GM12878 (cell line): ENCODE data around the gene SPRR5. TPM values are rescaled to one million over a fixed set of nuclear protein-coding genes. Genes with fewer than 3 reads are reported as not detected.

ENCODE experiments used
- ATAC-seq: fragments of 200-7000 bp; cut with Tn5 transposase; 3 replicates; pipeline ENCODE4 v1.9.1; 2020; ENCODE audit warnings: mild to moderate bottlenecking, moderate library complexity
- BruUV-seq: library from RNA; stranded (reverse); fragments of 400-500 nt; replicated peaks from 2 replicates; lab custom pipeline; 2021; lab: Mats Ljungman, UMichigan
- CTCF ChIA-PET: fragments of 300-600 bp; sonication (Branson Sonifier 250); formaldehyde crosslinking; extraction: SDS; loops from one replicate; lab custom pipeline; 2021; ENCODE audit warnings: inconsistent platforms; lab: Yijun Ruan, JAX
- POLR2A ChIA-PET: fragments of 350-600 bp; formaldehyde crosslinking; extraction: SDS; loops from one replicate; lab custom pipeline; 2021; ENCODE audit warnings: inconsistent platforms; lab: Charles Lee
- RAD21 ChIA-PET: fragments of 300-600 bp; sonication (Branson Sonifier 250); formaldehyde crosslinking; loops from one replicate; lab custom pipeline; 2023; ENCODE audit warnings: antibody characterized with exemption; ENCODE audit not compliant: unreplicated experiment; lab: Charles Lee
- SMC1A ChIA-PET: fragments of 300-600 bp; sonication (Branson Sonifier 250); formaldehyde crosslinking; loops from one replicate; lab custom pipeline; 2023; ENCODE audit not compliant: unreplicated experiment, uncharacterized antibody; lab: Charles Lee
- DNase-seq: peaks from one replicate; pipeline ENCODE4 v3.0.0-alpha.2; 2011; ENCODE audit warnings: low read depth, low spot score
- FAIRE-seq: peaks from 3 replicates; lab custom pipeline; 2011; peaks lifted over from hg19 to GRCh38; lab: Jason Lieb, UNC
- H2AFZ ChIP-seq: 2 replicates; pipeline ENCODE4 v1.6.0; 2011; ENCODE audit warnings: low read depth, low read length, control low read depth; ENCODE audit not compliant: control insufficient read depth
- H3K27ac ChIP-seq: 2 replicates; pipeline ENCODE4 v1.5.1; 2011; ENCODE audit warnings: control low read depth; ENCODE audit not compliant: control insufficient read depth, insufficient read depth
- H3K27me3 ChIP-seq, 2 experiments: replicated peaks in 1 of 2; 2 replicates each; pipeline versions ENCODE4 v1.6.0 to v1.6.1; 2011; ENCODE audit warnings: low read length in 1 of 2; ENCODE audit not compliant: control insufficient read depth in 2 of 2, insufficient read depth in 2 of 2
- H3K36me3 ChIP-seq, 2 experiments: 2 replicates each; pipeline ENCODE4 v1.5.1; 2011; ENCODE audit warnings: low read length in 1 of 2; ENCODE audit not compliant: control insufficient read depth in 2 of 2, insufficient read depth in 2 of 2
- H3K4me1 ChIP-seq: 2 replicates; pipeline ENCODE4 v1.6.1; 2011; ENCODE audit warnings: mild to moderate bottlenecking, low read length, moderate library complexity, mixed read lengths; ENCODE audit not compliant: control insufficient read depth, insufficient read depth
- H3K4me2 ChIP-seq: 2 replicates; pipeline ENCODE4 v1.6.0; 2011; ENCODE audit warnings: control low read depth; ENCODE audit not compliant: control insufficient read depth, insufficient read depth
- H3K4me3 ChIP-seq: fragments of 200-600 bp; sonication (generic); 2 replicates; pipeline ENCODE4 v1.5.1; 2016
- H3K79me2 ChIP-seq: 2 replicates; pipeline ENCODE4 v1.6.0; 2011; ENCODE audit warnings: low read length; ENCODE audit not compliant: control insufficient read depth, insufficient read depth
- H3K9ac ChIP-seq: 2 replicates; pipeline ENCODE4 v1.8.0; 2011; ENCODE audit warnings: low read length, control low read depth, mixed read lengths; ENCODE audit not compliant: control insufficient read depth, insufficient read depth
- H3K9me3 ChIP-seq: replicated peaks from 3 replicates; pipeline ENCODE4 v1.5.1; 2011; ENCODE audit warnings: mild to moderate bottlenecking, low read length; ENCODE audit not compliant: control insufficient read depth, insufficient read depth
- H4K20me1 ChIP-seq: 2 replicates; pipeline ENCODE4 v1.6.0; 2011; ENCODE audit not compliant: control insufficient read depth, insufficient read depth
- CTCF ChIP-seq, 3 experiments: IDR thresholded peaks in 2 of 3; conservative IDR thresholded peaks in 1 of 3; 2 replicates each; pipeline ENCODE4 v1.5.1; 2011; ENCODE audit warnings: low read depth in 3 of 3, low read length in 3 of 3, mild to moderate bottlenecking in 3 of 3, control low read depth in 2 of 3, moderate library complexity in 2 of 3, inconsistent platforms in 1 of 3, mixed read lengths in 1 of 3; ENCODE audit not compliant: control insufficient read depth in 2 of 3, insufficient read depth in 1 of 3; ENCODE audit errors: extremely low read depth in 1 of 3
- PBX3 ChIP-seq: IDR thresholded peaks from 2 replicates; pipeline ENCODE4 v1.6.1; 2011; ENCODE audit warnings: mild to moderate bottlenecking, low read depth, low read length, moderate library complexity; ENCODE audit not compliant: insufficient replicate concordance
- RAD21 ChIP-seq: IDR thresholded peaks from 2 replicates; pipeline ENCODE4 v1.6.1; 2011; ENCODE audit warnings: mild to moderate bottlenecking, low read depth, low read length, moderate library complexity; ENCODE audit not compliant: insufficient read depth
- SMC3 ChIP-seq: IDR thresholded peaks from 2 replicates; pipeline ENCODE4 v1.6.1; 2011; ENCODE audit warnings: low read length, improper control_type of control experiment, borderline replicate concordance
- WGBS: methylation state at CpG from one replicate; pipeline ENCODE4 v1.1.6; 2016; ENCODE audit warnings: low lambda C conversion rate; ENCODE audit not compliant: insufficient replicate concordance, insufficient coverage; ENCODE audit errors: missing lambda C conversion rate; 5-methylcytosine and 5-hydroxymethylcytosine counted together
- in situ Hi-C: fragments of 300-500 bp; cut with MboI; formaldehyde crosslinking; loops from 9 replicates; pipeline ENCODE4 v1.14.3; 2018; ENCODE audit warnings: mixed read lengths
- intact Hi-C: fragments of 100-400 bp; cut with micrococcal nuclease; formaldehyde crosslinking; loops from one replicate; pipeline ENCODE4 v1.14.2; 2022; ENCODE audit not compliant: unreplicated experiment
- polyA plus RNA-seq, 11 experiments: library from polyadenylated mRNA; depleted of rRNA in 4 of 11; unstranded in 6 of 11; stranded (reverse) in 5 of 11; fragments of >200 nt; fragmentation: Nextera tagmentation in 4 of 11; fragmentation: Illumina TruSeq in 1 of 11; extraction: Ambion mirVana in 4 of 11; extraction: Trizol in 1 of 11; gene quantifications; 1 replicate in 1 of 11; 2 replicates in 10 of 11; pipeline versions ENCODE4 v1.2.1 to v1.2.3, GENCODE V29; 2011 to 2016; ENCODE audit warnings: inconsistent platforms in 2 of 11, missing spikeins in 2 of 11, low read depth in 1 of 11
- total RNA-seq, 4 experiments: library from RNA; depleted of rRNA in 3 of 4; stranded (reverse); fragments of >200 nt in 3 of 4; fragmentation: Illumina TruSeq in 1 of 4; extraction: Trizol in 1 of 4; gene quantifications; 2 replicates each; pipeline versions ENCODE4 v1.2.1 to v1.2.3, GENCODE V29; 2013 to 2021

The SPRR5 gene
- total and polyA plus RNA-seq, 10 of the 15 experiments (the other 5 are each of a cell fraction or from before 2014, with no cell fraction given), result not detected

GRCh38 chr1:152960452-152961044 is 13.5 kb downstream of the SPRR5 start:
- RAD21 ChIA-PET, result interaction anchor here (0.8 to 2.1 kb wide), 5 partner anchors 72 to 236 kb away, joined by 3 to 27 read pairs (median 4); no protein-coding TSS in a partner anchor
- no peaks in the 10 kb centered on the region for H4K20me1 ChIP-seq
- BruUV-seq, result no TSS peak
- H3K36me3 ChIP-seq, result no peaks in the 10 kb centered on the region
- in situ Hi-C loops (no loop called here), intact Hi-C loops (loop anchor here (1.0 to 10.0 kb wide), 2 partner anchors 232 to 264 kb away; no protein-coding TSS in a partner anchor)
- H3K9me3 ChIP-seq, result no peaks in the 10 kb centered on the region
- POLR2A ChIA-PET, result no interaction called here
- no peak for TF ChIP-seq PBX3
- TF ChIP-seq SMC3, result peak; percentile 64
- peak; percentile 75 for TF ChIP-seq RAD21
- peak; percentile 43 to 47 (median 44); a peak in 5 of 6 replicates for TF ChIP-seq CTCF (IDR thresholded peaks at IDR 0.05 in 2 of 3, conservative IDR thresholded peaks at IDR 0.05 in 1 of 3; ENCODE audit: control insufficient read depth in 2 of 3, extremely low read depth in 1 of 3, insufficient read depth in 1 of 3, low read depth in 3 of 3, low read length in 3 of 3)
- CTCF ChIA-PET, result interaction anchor here (0.7 to 7.6 kb wide), 13 partner anchors 8 to 317 kb away, joined by 3 to 66 read pairs (median 4); partner anchors contain the start of genes SPRR2A and SPRR4
- no peak overlapping the region for H2AFZ ChIP-seq
- FAIRE-seq (no peak), DNase-seq (no peak), ATAC-seq (peak; percentile 67)
- H3K4me2 ChIP-seq, result no peak overlapping the region
- 17% methylated on average over 10 of the region's 10 CpGs for WGBS
- peaks cover 0 to 2% of the 10 kb centered on the region in 2 experiments; a peak in 1 of 4 replicates for H3K27me3 ChIP-seq
- SMC1A ChIA-PET, result interaction anchor here (1.1 to 2.7 kb wide), 4 partner anchors 10 to 236 kb away, joined by 3 to 28 read pairs (median 4); partner anchors contain the start of gene SPRR4
- no peak overlapping the region for H3K9ac ChIP-seq
- H3K27ac ChIP-seq, result no peak overlapping the region
- no peaks in the 10 kb centered on the region for H3K79me2 ChIP-seq
- H3K4me3 ChIP-seq, result no peak overlapping the region
- no peaks in the 10 kb centered on the region for H3K4me1 ChIP-seq
